ENCODE data around the gene WDR26. TPM values are rescaled to one million over a fixed set of nuclear protein-coding genes. Genes with fewer than 3 reads are reported as not detected.
"Not testable (repeated sequence)": the region's sequence is repeated elsewhere in the genome, so short reads cannot be mapped to it uniquely, and the experiment has no call there.

Gene WDR26
- total and polyA plus RNA-seq, 11 donors = 20.2 to 83.8 (median 60.1) TPM

GRCh38 chr1:224432146-224432545, 2.5 kb downstream of the WDR26 start:
- peak in 1 of 4 donors; percentile 30 for ATAC-seq
- no peak for DNase-seq
- intact Hi-C loops (cut with DNase I) = loop anchor here in 2 of 10 donors (2.0 kb wide), 2 partner anchors 25 to 73 kb away; no protein-coding TSS in a partner anchor
- H3K36me3 ChIP-seq = peaks cover 0 to 37% (median 28%) of the 10 kb centered on the region in 9 donors
- TF ChIP-seq POLR2A (IDR thresholded peaks at IDR 0.05) = no peak
- TF ChIP-seq, protein P1, sequence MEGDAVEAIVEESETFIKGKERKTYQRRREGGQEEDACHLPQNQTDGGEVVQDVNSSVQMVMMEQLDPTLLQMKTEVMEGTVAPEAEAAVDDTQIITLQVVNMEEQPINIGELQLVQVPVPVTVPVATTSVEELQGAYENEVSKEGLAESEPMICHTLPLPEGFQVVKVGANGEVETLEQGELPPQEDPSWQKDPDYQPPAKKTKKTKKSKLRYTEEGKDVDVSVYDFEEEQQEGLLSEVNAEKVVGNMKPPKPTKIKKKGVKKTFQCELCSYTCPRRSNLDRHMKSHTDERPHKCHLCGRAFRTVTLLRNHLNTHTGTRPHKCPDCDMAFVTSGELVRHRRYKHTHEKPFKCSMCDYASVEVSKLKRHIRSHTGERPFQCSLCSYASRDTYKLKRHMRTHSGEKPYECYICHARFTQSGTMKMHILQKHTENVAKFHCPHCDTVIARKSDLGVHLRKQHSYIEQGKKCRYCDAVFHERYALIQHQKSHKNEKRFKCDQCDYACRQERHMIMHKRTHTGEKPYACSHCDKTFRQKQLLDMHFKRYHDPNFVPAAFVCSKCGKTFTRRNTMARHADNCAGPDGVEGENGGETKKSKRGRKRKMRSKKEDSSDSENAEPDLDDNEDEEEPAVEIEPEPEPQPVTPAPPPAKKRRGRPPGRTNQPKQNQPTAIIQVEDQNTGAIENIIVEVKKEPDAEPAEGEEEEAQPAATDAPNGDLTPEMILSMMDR (IDR thresholded peaks at IDR 0.05) = no peak
- H3K27ac ChIP-seq = peak overlapping the region in 11 of 12 donors; percentile 91 to 97 (median 96)
- no peaks in the 10 kb centered on the region for H3K9me3 ChIP-seq
- no peaks in the 10 kb centered on the region for H3K27me3 ChIP-seq
- peaks cover 12 to 71% (median 47%) of the 10 kb centered on the region in 12 donors for H3K4me1 ChIP-seq
- H3K4me3 ChIP-seq = peak overlapping the region; percentile 65 to 95 (median 89)
- WGBS, 4 donors = 9 to 12% (median 11%) methylated on average over 2 of the region's 2 CpGs

GRCh38 chr1:224431726-224432125, 2.9 kb downstream of the WDR26 start:
- TF ChIP-seq, protein P1 (IDR thresholded peaks at IDR 0.05) = no peak
- no peak for ATAC-seq
- Histone ChIP-seq H3K27ac (peak overlapping the region in 11 of 12 donors; percentile 91 to 97 (median 96)), H3K4me1 (peaks cover 12 to 76% (median 48%) of the 10 kb centered on the region in 12 donors), H3K9me3 (no peaks in the 10 kb centered on the region), H3K36me3 (peaks cover 0 to 39% (median 32%) of the 10 kb centered on the region in 9 donors), H3K4me3 (peak overlapping the region in 11 of 12 donors; percentile 65 to 95 (median 89)), H3K27me3 (no peaks in the 10 kb centered on the region)
- WGBS, 4 donors = 5 to 9% (median 7%) methylated on average over 2 of the region's 2 CpGs
- intact Hi-C loops (cut with DNase I) = loop anchor here in 2 of 10 donors (2.0 kb wide), 2 partner anchors 25 to 73 kb away; no protein-coding TSS in a partner anchor
- no peak for DNase-seq

DNA sequence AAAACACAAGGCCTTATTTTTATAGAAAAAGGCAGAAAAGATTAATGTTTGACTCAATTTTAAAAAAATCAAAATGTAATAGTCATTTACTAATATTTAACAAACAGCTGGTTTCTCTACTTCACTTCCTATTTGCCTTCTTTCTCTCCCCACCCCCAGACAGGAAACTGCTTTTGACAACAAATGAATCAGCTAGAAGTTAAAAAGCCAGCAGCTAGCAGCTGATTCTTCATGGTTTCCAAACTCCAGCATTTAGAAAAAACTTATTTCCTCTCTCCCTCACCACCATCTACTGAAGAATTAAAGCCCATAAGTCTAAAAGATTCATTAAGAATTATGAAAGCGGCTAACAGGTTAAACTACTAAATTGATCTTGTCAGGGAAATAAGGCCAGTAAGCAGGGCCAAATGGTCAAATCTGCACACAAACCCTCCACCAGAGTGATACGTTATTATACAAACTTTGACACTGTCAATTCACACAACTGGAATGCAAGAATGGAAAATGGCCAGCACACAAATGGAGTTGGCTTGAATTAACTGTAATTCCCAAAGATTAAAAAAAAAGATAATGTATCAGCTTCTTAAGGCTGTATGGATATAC, 4.0 kb downstream of the WDR26 start:
- Histone ChIP-seq H3K9me3 (no peaks in the 10 kb centered on the region), H3K4me1 (peaks cover 12 to 72% (median 42%) of the 10 kb centered on the region in 12 donors), H3K27ac (peak overlapping the region in 8 of 12 donors; percentile 10 to 97 (median 70)), H3K4me3 (peak overlapping the region in 7 of 12 donors; percentile 2 to 89 (median 18)), H3K36me3 (peaks cover 0 to 50% (median 43%) of the 10 kb centered on the region in 9 donors), H3K27me3 (no peaks in the 10 kb centered on the region)
- TF ChIP-seq POLR2A (IDR thresholded peaks at IDR 0.05) = no peak
- TF ChIP-seq, protein P1 (IDR thresholded peaks at IDR 0.05) = no peak
- ATAC-seq (peak in 1 of 4 donors; percentile 18), DNase-seq (peak in 1 of 5 donors; percentile 30)
- 27 to 35% (median 31%) methylated on average over 2 of the region's 2 CpGs for WGBS, 4 donors
- intact Hi-C loops (cut with DNase I) = no loop called here

- H3K36me3 ChIP-seq = peaks cover 0 to 59% (median 51%) of the 10 kb centered on the region in 9 donors
- intact Hi-C loops (cut with DNase I) = loop anchor here in 1 of 10 donors (5.0 kb wide), 1 partner anchor 37 kb away; no protein-coding TSS in a partner anchor
- TF ChIP-seq POLR2A (IDR thresholded peaks at IDR 0.05) = no peak
- TF ChIP-seq, protein P1 (IDR thresholded peaks at IDR 0.05) = peak in 1 of 12 donors; percentile 5
Observed at GRCh38 chr1:224429616-224430326, 4.8 kb downstream of the WDR26 start.

DNA sequence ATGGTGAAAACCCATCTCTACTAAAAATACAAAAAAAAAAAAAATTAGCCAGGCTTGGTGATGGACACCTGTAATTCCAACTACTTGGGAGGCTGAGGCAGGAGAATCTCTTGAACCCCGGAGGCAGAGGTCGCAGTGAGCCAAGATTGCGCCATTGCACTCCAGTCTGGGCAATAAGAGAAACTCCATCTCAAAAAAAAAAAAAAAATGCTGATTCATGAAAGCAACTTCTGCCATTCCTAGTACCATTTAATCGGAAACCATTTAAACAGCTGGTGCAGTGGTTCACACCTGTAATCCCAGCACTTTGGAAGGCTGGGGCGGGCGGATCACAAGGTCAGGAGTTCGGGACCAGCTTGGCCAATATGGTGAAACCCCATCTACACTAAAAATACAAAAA, 5.9 kb downstream of the WDR26 start:
- not testable (repeated sequence) for ATAC-seq, H3K9me3 ChIP-seq, DNase-seq, H3K4me3 ChIP-seq, H3K27ac ChIP-seq, H3K27me3 ChIP-seq
- peaks cover 12 to 74% (median 37%) of the 10 kb centered on the region in 12 donors for H3K4me1 ChIP-seq
- H3K36me3 ChIP-seq = peaks cover 0 to 69% (median 62%) of the 10 kb centered on the region in 9 donors
- intact Hi-C loops (cut with DNase I) = loop anchor here in 1 of 10 donors (5.0 kb wide), 1 partner anchor 36 kb away; no protein-coding TSS in a partner anchor
- 83 to 97% (median 93%) methylated on average over 7 of the region's 7 CpGs for WGBS, 4 donors

More at GRCh38 chr1:224429616-224430326, 4.8 kb downstream of the WDR26 start:
- H3K4me3 ChIP-seq = peak overlapping the region in 4 of 12 donors; percentile 2 to 89 (median 48)
- H3K9me3 ChIP-seq = no peaks in the 10 kb centered on the region
- 76 to 86% (median 81%) methylated on average over 3 of the region's 3 CpGs for WGBS, 4 donors
- peaks cover 12 to 74% (median 36%) of the 10 kb centered on the region in 12 donors for H3K4me1 ChIP-seq
- no peak for ATAC-seq
- H3K27ac ChIP-seq = peak overlapping the region in 6 of 12 donors; percentile 10 to 97 (median 70)
- no peak for DNase-seq
- H3K27me3 ChIP-seq = no peaks in the 10 kb centered on the region
